Neuronal stem cell (in vitro differentiated cells): ENCODE measurements around the gene GLB1L2.

Experiments used
- DNase-seq: peaks from one replicate; pipeline ENCODE4 v3.0.0-alpha.2; 2013; ENCODE audit warnings: low spot score
- H2AFZ ChIP-seq: one replicate; pipeline ENCODE4 v1.6.1; 2013; ENCODE audit warnings: mild to moderate bottlenecking, low read length, inconsistent platforms
- H2AK5ac ChIP-seq: 2 replicates; pipeline ENCODE4 v1.6.1; 2013; ENCODE audit warnings: low read depth, mild to moderate bottlenecking, inconsistent platforms, low read length, moderate library complexity, mixed read lengths
- H2BK120ac ChIP-seq: 2 replicates; pipeline ENCODE4 v1.6.1; 2013; ENCODE audit warnings: low read depth, mild to moderate bottlenecking, inconsistent platforms, low read length, moderate library complexity, mixed read lengths
- H2BK12ac ChIP-seq: one replicate; pipeline ENCODE4 v1.6.1; 2013; ENCODE audit warnings: low read length, inconsistent platforms
- H2BK15ac ChIP-seq: 2 replicates; pipeline ENCODE4 v1.6.1; 2013; ENCODE audit warnings: mild to moderate bottlenecking, low read length, inconsistent platforms, mixed read lengths
- H2BK5ac ChIP-seq: one replicate; pipeline ENCODE4 v1.6.1; 2013; ENCODE audit warnings: inconsistent platforms, mild to moderate bottlenecking, low read length, moderate library complexity
- H3K14ac ChIP-seq: one replicate; pipeline ENCODE4 v1.6.1; 2013; ENCODE audit warnings: low read length, inconsistent platforms
- H3K18ac ChIP-seq: 2 replicates; pipeline ENCODE4 v1.6.1; 2013; ENCODE audit warnings: low read length, inconsistent platforms
- H3K23ac ChIP-seq: 2 replicates; pipeline ENCODE4 v1.6.1; 2013; ENCODE audit warnings: low read depth, mild to moderate bottlenecking, mixed read lengths, low read length, inconsistent platforms; ENCODE audit not compliant: poor library complexity
- H3K27ac ChIP-seq: replicated peaks from 3 replicates; pipeline ENCODE4 v1.5.1; 2013; ENCODE audit warnings: low read length, inconsistent platforms
- H3K27me3 ChIP-seq, 3 experiments: 2 replicates each; pipeline ENCODE4 v1.6.1; 2013; ENCODE audit warnings: low read length in 3 of 3, mild to moderate bottlenecking in 2 of 3, inconsistent platforms in 1 of 3, low read depth in 1 of 3, mixed read lengths in 1 of 3, moderate library complexity in 1 of 3; ENCODE audit not compliant: control insufficient read depth in 3 of 3, insufficient read depth in 3 of 3
- H3K36me3 ChIP-seq, 2 donors: replicated peaks in 1 of 2; 2 replicates each; pipeline ENCODE4 v1.6.1; 2013; ENCODE audit warnings: low read length in 2 of 2; ENCODE audit not compliant: control insufficient read depth in 2 of 2, insufficient read depth in 2 of 2
- H3K4ac ChIP-seq: 2 replicates; pipeline ENCODE4 v1.6.1; 2013; ENCODE audit warnings: inconsistent platforms, mild to moderate bottlenecking, low read length, moderate library complexity
- H3K4me1 ChIP-seq, 2 donors: 1 replicate in 1 of 2; 2 replicates in 1 of 2; pipeline ENCODE4 v1.6.1; 2013; ENCODE audit warnings: low read length in 2 of 2, low read depth in 1 of 2; ENCODE audit not compliant: control insufficient read depth in 2 of 2, insufficient read depth in 1 of 2
- H3K4me2 ChIP-seq: one replicate; pipeline ENCODE4 v1.6.1; 2013; ENCODE audit warnings: mild to moderate bottlenecking, low read length, inconsistent platforms; ENCODE audit not compliant: insufficient read depth, poor library complexity, severe bottlenecking
- H3K4me3 ChIP-seq, 2 donors: 2 replicates each; pipeline ENCODE4 v1.5.1; 2013; ENCODE audit warnings: low read length in 2 of 2, mild to moderate bottlenecking in 2 of 2, inconsistent platforms in 1 of 2, moderate library complexity in 1 of 2
- H3K79me1 ChIP-seq: one replicate; pipeline ENCODE4 v1.6.1; 2013; ENCODE audit warnings: low read depth, mild to moderate bottlenecking, inconsistent platforms, low read length, moderate library complexity
- H3K9ac ChIP-seq: one replicate; pipeline ENCODE4 v1.6.1; 2013; ENCODE audit warnings: mild to moderate bottlenecking, low read depth, low read length, inconsistent platforms; ENCODE audit not compliant: poor library complexity
- H3K9me3 ChIP-seq, 2 donors: replicated peaks in 1 of 2; 2 replicates each; pipeline versions ENCODE3 to v1.6.1; 2013; ENCODE audit warnings: low read length in 2 of 2, mild to moderate bottlenecking in 2 of 2, inconsistent platforms in 1 of 2, low read depth in 1 of 2, mixed read lengths in 1 of 2, moderate library complexity in 1 of 2; ENCODE audit not compliant: control insufficient read depth in 2 of 2, insufficient read depth in 1 of 2
- H4K8ac ChIP-seq: one replicate; pipeline ENCODE4 v1.6.1; 2013; ENCODE audit warnings: low read depth, mild to moderate bottlenecking, inconsistent platforms, low read length, moderate library complexity
- H4K91ac ChIP-seq: one replicate; pipeline ENCODE4 v1.6.1; 2013; ENCODE audit warnings: low read length, low read depth, mild to moderate bottlenecking, inconsistent platforms; ENCODE audit not compliant: poor library complexity
- WGBS, 2 donors: extraction: QIAGEN DNeasy Blood & Tissue Kit; methylation state at CpG; one replicate each; pipeline ENCODE4 v1.1.7; 2013; ENCODE audit warnings: missing lambda C conversion rate in 2 of 2, mixed read lengths in 1 of 2; ENCODE audit not compliant: insufficient read length in 2 of 2, insufficient replicate concordance in 1 of 2; ENCODE audit errors: extremely low coverage in 2 of 2; 5-methylcytosine and 5-hydroxymethylcytosine counted together

Gene GLB1L2

GRCh38 chr11:134385774-134386565 lies 54.2 kb downstream of the GLB1L2 start:
- Histone ChIP-seq H2AFZ (no peak overlapping the region), H3K4ac (no peak overlapping the region), H3K4me2 (no peak overlapping the region), H3K18ac (no peak overlapping the region), H4K8ac (no peak overlapping the region), H3K36me3 (peaks cover 47 to 53% of the 10 kb centered on the region in 2 donors), H4K91ac (no peak overlapping the region), H3K79me1 (peaks cover 4% of the 10 kb centered on the region), H3K27ac (no peak overlapping the region), H3K9ac (no peak overlapping the region), H3K14ac (no peak overlapping the region), H3K23ac (no peak overlapping the region), H2BK5ac (no peak overlapping the region), H2BK15ac (no peak overlapping the region), H2AK5ac (no peak overlapping the region), H3K4me1 (no peaks in the 10 kb centered on the region), H3K4me3 (peak overlapping the region in 1 of 2 donors; percentile 33), H2BK120ac (no peak overlapping the region), H3K9me3 (peaks cover 0 to 2% of the 10 kb centered on the region in 2 donors), H3K27me3 (no peaks in the 10 kb centered on the region), H2BK12ac (no peak overlapping the region)
- no CpG with 5 or more reads among the region's 20 CpGs for WGBS, 2 donors
- DNase-seq, result no peak

- no peak overlapping the region for H2BK15ac ChIP-seq
- H3K18ac ChIP-seq, result no peak overlapping the region
- no CpG with 5 or more reads among the region's 6 CpGs for WGBS, 2 donors
- no peak overlapping the region for H2AK5ac ChIP-seq
- H3K14ac ChIP-seq, result no peak overlapping the region
- H3K9ac ChIP-seq, result no peak overlapping the region
- DNase-seq, result no peak
- H3K4ac ChIP-seq, result no peak overlapping the region
- peaks cover 4% of the 10 kb centered on the region for H3K79me1 ChIP-seq
- H3K36me3 ChIP-seq, result peaks cover 42 to 44% of the 10 kb centered on the region in 2 donors
- no peak overlapping the region for H3K4me2 ChIP-seq
- no peak overlapping the region for H4K91ac ChIP-seq
- no peak overlapping the region for H3K27ac ChIP-seq
- H3K4me3 ChIP-seq, result no peak overlapping the region
- H2AFZ ChIP-seq, result no peak overlapping the region
- H2BK12ac ChIP-seq, result no peak overlapping the region
- peaks cover 0 to 2% of the 10 kb centered on the region in 2 donors for H3K9me3 ChIP-seq
- H2BK120ac ChIP-seq, result no peak overlapping the region
- H4K8ac ChIP-seq, result no peak overlapping the region
- H3K4me1 ChIP-seq, result no peaks in the 10 kb centered on the region
- H3K23ac ChIP-seq, result no peak overlapping the region
- no peak overlapping the region for H2BK5ac ChIP-seq
- no peaks in the 10 kb centered on the region for H3K27me3 ChIP-seq
These were observed 55.2 kb downstream of the GLB1L2 start for GRCh38 chr11:134386945-134387344.

- Histone ChIP-seq H2AK5ac (no peak overlapping the region), H3K14ac (no peak overlapping the region), H2BK12ac (no peak overlapping the region), H3K27me3 (no peaks in the 10 kb centered on the region), H2BK5ac (no peak overlapping the region), H3K18ac (peak overlapping the region; percentile 4), H3K9ac (peak overlapping the region; percentile 70), H3K27ac (no peak overlapping the region), H2BK120ac (no peak overlapping the region), H3K4me3 (no peak overlapping the region), H4K91ac (no peak overlapping the region), H2BK15ac (no peak overlapping the region), H3K23ac (no peak overlapping the region), H4K8ac (no peak overlapping the region), H3K4me1 (no peaks in the 10 kb centered on the region), H3K79me1 (peaks cover 6% of the 10 kb centered on the region), H3K36me3 (peaks cover 37 to 38% of the 10 kb centered on the region in 2 donors), H3K9me3 (peaks cover 0 to 2% of the 10 kb centered on the region in 2 donors), H3K4me2 (no peak overlapping the region), H2AFZ (no peak overlapping the region), H3K4ac (no peak overlapping the region)
- no CpG with 5 or more reads among the region's 21 CpGs for WGBS, 2 donors
- DNase-seq, result no peak
These were observed 55.7 kb downstream of the GLB1L2 start for GRCh38 chr11:134387501-134387900.

- WGBS, 2 donors, result no CpG with 5 or more reads among the region's 4 CpGs
- Histone ChIP-seq H2AK5ac (no peak overlapping the region), H2BK120ac (no peak overlapping the region), H2BK5ac (no peak overlapping the region), H3K36me3 (peaks cover 39 to 44% of the 10 kb centered on the region in 2 donors), H3K9me3 (peaks cover 0 to 2% of the 10 kb centered on the region in 2 donors), H3K23ac (no peak overlapping the region), H2BK12ac (no peak overlapping the region), H2BK15ac (no peak overlapping the region), H3K79me1 (peaks cover 12% of the 10 kb centered on the region), H3K4me2 (no peak overlapping the region), H4K8ac (no peak overlapping the region), H3K27ac (no peak overlapping the region), H3K27me3 (no peaks in the 10 kb centered on the region), H3K4me1 (no peaks in the 10 kb centered on the region), H4K91ac (no peak overlapping the region), H3K18ac (no peak overlapping the region), H2AFZ (no peak overlapping the region), H3K4me3 (no peak overlapping the region), H3K14ac (no peak overlapping the region), H3K4ac (no peak overlapping the region), H3K9ac (no peak overlapping the region)
- no peak for DNase-seq
These were observed 56.8 kb downstream of the GLB1L2 start for GRCh38 chr11:134388590-134388989.
